GM23338 (cell line): ENCODE data around the gene CCL8. TPM values are rescaled to one million over a fixed set of nuclear protein-coding genes. Genes with fewer than 3 reads are reported as not detected.

Experiments
- ATAC-seq: fragments of 200-7000 bp; cut with Tn5 transposase; 3 replicates; pipeline ENCODE4 v1.9.1; 2020
- DNase-seq: peaks from one replicate; pipeline ENCODE4 v3.0.0-alpha.2; 2015; ENCODE audit warnings: low spot score
- H2AFZ ChIP-seq: fragments of 200-600 bp; sonication (generic); 2 replicates; pipeline ENCODE4 v1.8.0; 2016; ENCODE audit warnings: antibody characterized with exemption, mild to moderate bottlenecking, moderate library complexity
- H3F3A ChIP-seq: fragments of 200-600 bp; sonication (generic); replicated peaks from 2 replicates; pipeline ENCODE4 v1.8.0; 2017; ENCODE audit warnings: antibody characterized with exemption, mixed run types, low read depth
- H3K27ac ChIP-seq: fragments of 200-600 bp; sonication (generic); 2 replicates; pipeline ENCODE4 v1.6.1; 2016; ENCODE audit warnings: low read depth
- H3K27me3 ChIP-seq: fragments of 200-600 bp; sonication (generic); 2 replicates; pipeline ENCODE4 v1.8.0; 2016; ENCODE audit warnings: mild to moderate bottlenecking, mixed run types, moderate library complexity; ENCODE audit not compliant: insufficient read depth
- H3K36me3 ChIP-seq: fragments of 200-600 bp; sonication (generic); 2 replicates; pipeline ENCODE4 v1.8.0; 2016; ENCODE audit warnings: mild to moderate bottlenecking; ENCODE audit not compliant: insufficient read depth
- H3K4me1 ChIP-seq: fragments of 200-600 bp; sonication (generic); 2 replicates; pipeline ENCODE4 v1.8.0; 2016; ENCODE audit warnings: mild to moderate bottlenecking, moderate library complexity; ENCODE audit not compliant: insufficient read depth
- H3K4me2 ChIP-seq: fragments of 200-600 bp; sonication (generic); 2 replicates; pipeline ENCODE4 v1.7.1; 2017; ENCODE audit warnings: mixed run types
- H3K4me3 ChIP-seq: fragments of 200-600 bp; sonication (generic); 2 replicates; pipeline ENCODE4 v1.6.1; 2016; ENCODE audit warnings: mixed run types
- H3K79me2 ChIP-seq: fragments of 200-600 bp; sonication (generic); replicated peaks from 2 replicates; pipeline ENCODE4 v1.8.0; 2017; ENCODE audit warnings: mild to moderate bottlenecking; ENCODE audit not compliant: insufficient read depth
- H3K9me2 ChIP-seq: fragments of 200-600 bp; sonication (generic); 2 replicates; pipeline ENCODE4 v1.8.0; 2017; ENCODE audit not compliant: insufficient read depth
- H4K20me1 ChIP-seq: fragments of 200-600 bp; sonication (generic); replicated peaks from 2 replicates; pipeline ENCODE4 v1.8.0; 2017; ENCODE audit warnings: mild to moderate bottlenecking; ENCODE audit not compliant: insufficient read depth
- H3K27ac Mint-ChIP-seq: 2 replicates; pipeline ENCODE4 v1.8.0; 2020; ENCODE audit warnings: inconsistent platforms, mild to moderate bottlenecking, moderate library complexity, mixed read lengths
- H3K27me3 Mint-ChIP-seq: 3 replicates; pipeline ENCODE4 v1.8.0; 2022; ENCODE audit warnings: low read depth, mild to moderate bottlenecking, moderate library complexity, mixed read lengths, inconsistent platforms; ENCODE audit not compliant: insufficient read depth, poor library complexity
- H3K36me3 Mint-ChIP-seq: 3 replicates; pipeline ENCODE4 v1.8.0; 2021; ENCODE audit warnings: low read depth, mild to moderate bottlenecking, inconsistent platforms, moderate library complexity, mixed read lengths
- H3K4me1 Mint-ChIP-seq: 3 replicates; pipeline ENCODE4 v1.8.0; 2020; ENCODE audit warnings: mild to moderate bottlenecking, inconsistent platforms, mixed read lengths
- H3K4me3 Mint-ChIP-seq: 3 replicates; pipeline ENCODE4 v1.8.0; 2021; ENCODE audit warnings: moderate library complexity, mild to moderate bottlenecking, inconsistent platforms, mixed read lengths
- H3K9me3 Mint-ChIP-seq: 3 replicates; pipeline ENCODE4 v1.8.0; 2020; ENCODE audit warnings: moderate library complexity, mild to moderate bottlenecking, inconsistent platforms, mixed read lengths
- CREB1 ChIP-seq: fragments of 250-450 bp; sonication (Bioruptor Pico); IDR thresholded peaks from 2 replicates; pipeline ENCODE4 v1.5.0; 2020; ENCODE audit warnings: low read depth, mild to moderate bottlenecking, moderate library complexity
- EZH2 ChIP-seq: fragments of 200-600 bp; sonication (generic); IDR thresholded peaks from one replicate; pipeline ENCODE4 v1.8.0; 2017; ENCODE audit warnings: antibody characterized with exemption, mild to moderate bottlenecking, low read depth; ENCODE audit not compliant: unreplicated experiment
- EZH2phosphoT487 ChIP-seq: fragments of 200-600 bp; sonication (generic); IDR thresholded peaks from one replicate; pipeline ENCODE4 v1.8.1; 2018; ENCODE audit warnings: antibody characterized with exemption; ENCODE audit not compliant: unreplicated experiment
- JUNB ChIP-seq: IDR thresholded peaks from one replicate; pipeline ENCODE4 v1.6.1; 2016; ENCODE audit warnings: antibody characterized with exemption; ENCODE audit not compliant: unreplicated experiment
- NANOG ChIP-seq: IDR thresholded peaks from 2 replicates; pipeline ENCODE4 v1.6.1; 2016; ENCODE audit warnings: antibody characterized with exemption, borderline replicate concordance
- POLR2AphosphoS5 ChIP-seq: IDR thresholded peaks from 2 replicates; pipeline ENCODE4 v1.6.1; 2016; ENCODE audit warnings: antibody characterized with exemption, low read depth
- ZNF114 ChIP-seq: fragments of 250-450 bp; sonication (Bioruptor Pico); IDR thresholded peaks from 2 replicates; pipeline ENCODE4 v1.5.0; 2020; ENCODE audit warnings: mild to moderate bottlenecking, moderate library complexity
- ZNF331 ChIP-seq: fragments of 250-450 bp; sonication (Bioruptor Pico); IDR thresholded peaks from 2 replicates; pipeline ENCODE4 v1.5.0; 2020; ENCODE audit warnings: low read depth, mild to moderate bottlenecking, moderate library complexity
- polyA plus RNA-seq: library from polyadenylated mRNA; unstranded; fragments of >200 nt; fragmentation: Nextera tagmentation; extraction: Ambion mirVana; gene quantifications from 2 replicates; pipeline ENCODE4 v1.2.1, GENCODE V29; 2016
- total RNA-seq: library from RNA; depleted of rRNA; stranded (reverse); fragments of >200 nt; shearing (Covaris generic); gene quantifications from 2 replicates; pipeline ENCODE4 v1.2.3, GENCODE V29; 2014
- TF ChIP-seq, protein P1 (sequence below): fragments of 250-450 bp; sonication (Bioruptor Pico); IDR thresholded peaks from 2 replicates; pipeline ENCODE4 v1.5.0; 2020; ENCODE audit warnings: mild to moderate bottlenecking, moderate library complexity
- TF ChIP-seq, protein P2 (sequence below): IDR thresholded peaks from 2 replicates; pipeline ENCODE4 v1.6.1; 2016; ENCODE audit warnings: antibody characterized with exemption
- TF ChIP-seq, protein P3 (sequence below), 2 experiments: fragments of 200-600 bp in 1 of 2; sonication (generic) in 1 of 2; conservative IDR thresholded peaks; 2 replicates each; pipeline versions ENCODE4 v1.5.1 to v1.6.1; 2016 to 2017; ENCODE audit warnings: antibody characterized with exemption in 2 of 2, low read depth in 2 of 2, mild to moderate bottlenecking in 2 of 2, moderate library complexity in 1 of 2
- TF ChIP-seq, protein P4 (sequence below): IDR thresholded peaks from one replicate; pipeline ENCODE4 v1.6.1; 2018; ENCODE audit warnings: antibody characterized with exemption; ENCODE audit not compliant: unreplicated experiment

Gene CCL8
- total and polyA plus RNA-seq, 2 experiments from 2014 or later: not detected

DNA sequence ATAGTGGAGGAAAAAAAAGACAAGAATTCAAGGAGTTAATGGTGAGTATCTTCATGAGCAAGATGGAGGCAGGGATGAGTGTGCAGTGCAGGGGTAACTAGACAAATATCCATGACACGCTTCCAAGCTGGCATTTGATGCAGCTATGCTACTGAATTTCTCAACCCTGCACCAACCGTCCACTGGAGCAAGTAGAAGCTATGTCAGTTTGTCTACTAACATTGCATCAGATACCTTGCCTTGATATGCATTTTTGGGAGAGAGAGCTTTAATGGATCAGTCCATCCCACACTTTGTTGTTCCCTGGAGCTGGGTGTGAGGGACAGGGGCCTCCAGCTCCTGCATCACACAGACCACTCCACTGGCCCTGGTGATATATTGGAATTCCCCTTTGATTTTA, 17.2 kb upstream of the CCL8 start (continued):
- TF ChIP-seq, protein P1, sequence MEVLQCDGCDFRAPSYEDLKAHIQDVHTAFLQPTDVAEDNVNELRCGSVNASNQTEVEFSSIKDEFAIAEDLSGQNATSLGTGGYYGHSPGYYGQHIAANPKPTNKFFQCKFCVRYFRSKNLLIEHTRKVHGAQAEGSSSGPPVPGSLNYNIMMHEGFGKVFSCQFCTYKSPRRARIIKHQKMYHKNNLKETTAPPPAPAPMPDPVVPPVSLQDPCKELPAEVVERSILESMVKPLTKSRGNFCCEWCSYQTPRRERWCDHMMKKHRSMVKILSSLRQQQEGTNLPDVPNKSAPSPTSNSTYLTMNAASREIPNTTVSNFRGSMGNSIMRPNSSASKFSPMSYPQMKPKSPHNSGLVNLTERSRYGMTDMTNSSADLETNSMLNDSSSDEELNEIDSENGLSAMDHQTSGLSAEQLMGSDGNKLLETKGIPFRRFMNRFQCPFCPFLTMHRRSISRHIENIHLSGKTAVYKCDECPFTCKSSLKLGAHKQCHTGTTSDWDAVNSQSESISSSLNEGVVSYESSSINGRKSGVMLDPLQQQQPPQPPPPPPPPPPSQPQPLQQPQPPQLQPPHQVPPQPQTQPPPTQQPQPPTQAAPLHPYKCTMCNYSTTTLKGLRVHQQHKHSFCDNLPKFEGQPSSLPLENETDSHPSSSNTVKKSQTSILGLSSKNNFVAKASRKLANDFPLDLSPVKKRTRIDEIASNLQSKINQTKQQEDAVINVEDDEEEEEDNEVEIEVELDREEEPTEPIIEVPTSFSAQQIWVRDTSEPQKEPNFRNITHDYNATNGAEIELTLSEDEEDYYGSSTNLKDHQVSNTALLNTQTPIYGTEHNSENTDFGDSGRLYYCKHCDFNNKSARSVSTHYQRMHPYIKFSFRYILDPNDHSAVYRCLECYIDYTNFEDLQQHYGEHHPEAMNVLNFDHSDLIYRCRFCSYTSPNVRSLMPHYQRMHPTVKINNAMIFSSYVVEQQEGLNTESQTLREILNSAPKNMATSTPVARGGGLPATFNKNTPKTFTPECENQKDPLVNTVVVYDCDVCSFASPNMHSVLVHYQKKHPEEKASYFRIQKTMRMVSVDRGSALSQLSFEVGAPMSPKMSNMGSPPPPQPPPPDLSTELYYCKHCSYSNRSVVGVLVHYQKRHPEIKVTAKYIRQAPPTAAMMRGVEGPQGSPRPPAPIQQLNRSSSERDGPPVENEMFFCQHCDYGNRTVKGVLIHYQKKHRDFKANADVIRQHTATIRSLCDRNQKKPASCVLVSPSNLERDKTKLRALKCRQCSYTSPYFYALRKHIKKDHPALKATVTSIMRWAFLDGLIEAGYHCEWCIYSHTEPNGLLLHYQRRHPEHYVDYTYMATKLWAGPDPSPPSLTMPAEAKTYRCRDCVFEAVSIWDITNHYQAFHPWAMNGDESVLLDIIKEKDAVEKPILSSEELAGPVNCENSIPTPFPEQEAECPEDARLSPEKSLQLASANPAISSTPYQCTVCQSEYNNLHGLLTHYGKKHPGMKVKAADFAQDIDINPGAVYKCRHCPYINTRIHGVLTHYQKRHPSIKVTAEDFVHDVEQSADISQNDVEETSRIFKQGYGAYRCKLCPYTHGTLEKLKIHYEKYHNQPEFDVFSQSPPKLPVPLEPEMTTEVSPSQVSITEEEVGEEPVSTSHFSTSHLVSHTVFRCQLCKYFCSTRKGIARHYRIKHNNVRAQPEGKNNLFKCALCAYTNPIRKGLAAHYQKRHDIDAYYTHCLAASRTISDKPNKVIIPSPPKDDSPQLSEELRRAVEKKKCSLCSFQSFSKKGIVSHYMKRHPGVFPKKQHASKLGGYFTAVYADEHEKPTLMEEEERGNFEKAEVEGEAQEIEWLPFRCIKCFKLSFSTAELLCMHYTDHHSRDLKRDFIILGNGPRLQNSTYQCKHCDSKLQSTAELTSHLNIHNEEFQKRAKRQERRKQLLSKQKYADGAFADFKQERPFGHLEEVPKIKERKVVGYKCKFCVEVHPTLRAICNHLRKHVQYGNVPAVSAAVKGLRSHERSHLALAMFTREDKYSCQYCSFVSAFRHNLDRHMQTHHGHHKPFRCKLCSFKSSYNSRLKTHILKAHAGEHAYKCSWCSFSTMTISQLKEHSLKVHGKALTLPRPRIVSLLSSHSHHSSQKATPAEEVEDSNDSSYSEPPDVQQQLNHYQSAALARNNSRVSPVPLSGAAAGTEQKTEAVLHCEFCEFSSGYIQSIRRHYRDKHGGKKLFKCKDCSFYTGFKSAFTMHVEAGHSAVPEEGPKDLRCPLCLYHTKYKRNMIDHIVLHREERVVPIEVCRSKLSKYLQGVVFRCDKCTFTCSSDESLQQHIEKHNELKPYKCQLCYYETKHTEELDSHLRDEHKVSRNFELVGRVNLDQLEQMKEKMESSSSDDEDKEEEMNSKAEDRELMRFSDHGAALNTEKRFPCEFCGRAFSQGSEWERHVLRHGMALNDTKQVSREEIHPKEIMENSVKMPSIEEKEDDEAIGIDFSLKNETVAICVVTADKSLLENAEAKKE (CRISPR knock-in tag): no peak
- TF ChIP-seq, protein P2, sequence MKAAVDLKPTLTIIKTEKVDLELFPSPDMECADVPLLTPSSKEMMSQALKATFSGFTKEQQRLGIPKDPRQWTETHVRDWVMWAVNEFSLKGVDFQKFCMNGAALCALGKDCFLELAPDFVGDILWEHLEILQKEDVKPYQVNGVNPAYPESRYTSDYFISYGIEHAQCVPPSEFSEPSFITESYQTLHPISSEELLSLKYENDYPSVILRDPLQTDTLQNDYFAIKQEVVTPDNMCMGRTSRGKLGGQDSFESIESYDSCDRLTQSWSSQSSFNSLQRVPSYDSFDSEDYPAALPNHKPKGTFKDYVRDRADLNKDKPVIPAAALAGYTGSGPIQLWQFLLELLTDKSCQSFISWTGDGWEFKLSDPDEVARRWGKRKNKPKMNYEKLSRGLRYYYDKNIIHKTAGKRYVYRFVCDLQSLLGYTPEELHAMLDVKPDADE: no peak

DNA sequence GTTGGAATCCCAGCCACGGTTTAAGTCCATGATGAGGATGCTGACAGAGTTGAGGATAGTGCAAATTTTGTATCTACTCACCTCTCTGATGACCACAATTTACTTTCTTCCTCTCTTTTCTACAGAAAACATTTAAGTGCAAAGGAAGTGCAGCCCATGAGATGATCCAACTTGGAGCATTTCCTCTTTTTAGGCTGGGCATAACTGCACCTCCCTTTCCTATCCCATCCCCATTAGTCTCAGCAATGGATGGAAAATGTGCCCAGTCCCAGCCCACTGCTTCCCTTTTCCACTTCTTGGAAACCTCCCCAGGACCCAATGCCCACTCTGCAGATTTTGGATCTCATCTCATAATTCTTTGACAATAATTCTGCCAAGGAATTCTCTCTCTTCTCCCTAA, 16.6 kb upstream of the CCL8 start:
- Histone ChIP-seq H3K4me3 (no peak overlapping the region), H3K4me1 (peaks cover 5% of the 10 kb centered on the region; the same call in 1 of the 2 replicates), H3K79me2 (no peaks in the 10 kb centered on the region), H3K27ac (no peak overlapping the region), H2AFZ (no peak overlapping the region), H4K20me1 (no peaks in the 10 kb centered on the region), H3F3A (no peaks in the 10 kb centered on the region), H3K27me3 (peaks cover 4% of the 10 kb centered on the region; the same call in 1 of the 2 replicates), H3K36me3 (no peaks in the 10 kb centered on the region), H3K4me2 (no peak overlapping the region), H3K9me2 (no peaks in the 10 kb centered on the region; the same call in 1 of the 2 replicates)
- ATAC-seq (no peak), DNase-seq (no peak)
- Mint-ChIP-seq H3K27ac (no peak overlapping the region), H3K9me3 (no peaks in the 10 kb centered on the region), H3K36me3 (no peaks in the 10 kb centered on the region), H3K4me1 (peaks cover 6% of the 10 kb centered on the region; the same call in 2 of the 3 replicates), H3K4me3 (no peak overlapping the region), H3K27me3 (peaks cover 11% of the 10 kb centered on the region)
- TF ChIP-seq, protein P3, sequence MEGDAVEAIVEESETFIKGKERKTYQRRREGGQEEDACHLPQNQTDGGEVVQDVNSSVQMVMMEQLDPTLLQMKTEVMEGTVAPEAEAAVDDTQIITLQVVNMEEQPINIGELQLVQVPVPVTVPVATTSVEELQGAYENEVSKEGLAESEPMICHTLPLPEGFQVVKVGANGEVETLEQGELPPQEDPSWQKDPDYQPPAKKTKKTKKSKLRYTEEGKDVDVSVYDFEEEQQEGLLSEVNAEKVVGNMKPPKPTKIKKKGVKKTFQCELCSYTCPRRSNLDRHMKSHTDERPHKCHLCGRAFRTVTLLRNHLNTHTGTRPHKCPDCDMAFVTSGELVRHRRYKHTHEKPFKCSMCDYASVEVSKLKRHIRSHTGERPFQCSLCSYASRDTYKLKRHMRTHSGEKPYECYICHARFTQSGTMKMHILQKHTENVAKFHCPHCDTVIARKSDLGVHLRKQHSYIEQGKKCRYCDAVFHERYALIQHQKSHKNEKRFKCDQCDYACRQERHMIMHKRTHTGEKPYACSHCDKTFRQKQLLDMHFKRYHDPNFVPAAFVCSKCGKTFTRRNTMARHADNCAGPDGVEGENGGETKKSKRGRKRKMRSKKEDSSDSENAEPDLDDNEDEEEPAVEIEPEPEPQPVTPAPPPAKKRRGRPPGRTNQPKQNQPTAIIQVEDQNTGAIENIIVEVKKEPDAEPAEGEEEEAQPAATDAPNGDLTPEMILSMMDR (conservative IDR thresholded peaks at IDR 0.05; ENCODE audit: low read depth in 2 of 2): no peak
- no peak for TF ChIP-seq ZNF114 (CRISPR knock-in tag)
- no peak for TF ChIP-seq EZH2
- TF ChIP-seq NANOG: no peak
- no peak for TF ChIP-seq CREB1
- TF ChIP-seq, protein P2: no peak
- no peak for TF ChIP-seq JUNB
- TF ChIP-seq, protein P4, sequence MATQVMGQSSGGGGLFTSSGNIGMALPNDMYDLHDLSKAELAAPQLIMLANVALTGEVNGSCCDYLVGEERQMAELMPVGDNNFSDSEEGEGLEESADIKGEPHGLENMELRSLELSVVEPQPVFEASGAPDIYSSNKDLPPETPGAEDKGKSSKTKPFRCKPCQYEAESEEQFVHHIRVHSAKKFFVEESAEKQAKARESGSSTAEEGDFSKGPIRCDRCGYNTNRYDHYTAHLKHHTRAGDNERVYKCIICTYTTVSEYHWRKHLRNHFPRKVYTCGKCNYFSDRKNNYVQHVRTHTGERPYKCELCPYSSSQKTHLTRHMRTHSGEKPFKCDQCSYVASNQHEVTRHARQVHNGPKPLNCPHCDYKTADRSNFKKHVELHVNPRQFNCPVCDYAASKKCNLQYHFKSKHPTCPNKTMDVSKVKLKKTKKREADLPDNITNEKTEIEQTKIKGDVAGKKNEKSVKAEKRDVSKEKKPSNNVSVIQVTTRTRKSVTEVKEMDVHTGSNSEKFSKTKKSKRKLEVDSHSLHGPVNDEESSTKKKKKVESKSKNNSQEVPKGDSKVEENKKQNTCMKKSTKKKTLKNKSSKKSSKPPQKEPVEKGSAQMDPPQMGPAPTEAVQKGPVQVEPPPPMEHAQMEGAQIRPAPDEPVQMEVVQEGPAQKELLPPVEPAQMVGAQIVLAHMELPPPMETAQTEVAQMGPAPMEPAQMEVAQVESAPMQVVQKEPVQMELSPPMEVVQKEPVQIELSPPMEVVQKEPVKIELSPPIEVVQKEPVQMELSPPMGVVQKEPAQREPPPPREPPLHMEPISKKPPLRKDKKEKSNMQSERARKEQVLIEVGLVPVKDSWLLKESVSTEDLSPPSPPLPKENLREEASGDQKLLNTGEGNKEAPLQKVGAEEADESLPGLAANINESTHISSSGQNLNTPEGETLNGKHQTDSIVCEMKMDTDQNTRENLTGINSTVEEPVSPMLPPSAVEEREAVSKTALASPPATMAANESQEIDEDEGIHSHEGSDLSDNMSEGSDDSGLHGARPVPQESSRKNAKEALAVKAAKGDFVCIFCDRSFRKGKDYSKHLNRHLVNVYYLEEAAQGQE: no peak
- TF ChIP-seq ZNF331 (CRISPR knock-in tag): no peak
- no peak for TF ChIP-seq POLR2AphosphoS5
- no peak for TF ChIP-seq EZH2phosphoT487
